NK-92 (cell line): Measurements from ENCODE around the gene OR10A5.
"Not testable (repeated sequence)": the region's sequence is repeated elsewhere in the genome, so short reads cannot be mapped to it uniquely, and the experiment has no call there.

Experiments
- DNase-seq: peaks from one replicate; lab custom pipeline; 2025; ENCODE audit not compliant: unreplicated experiment; lab: John Stamatoyannopoulos, UW

OR10A5 gene, protein sequence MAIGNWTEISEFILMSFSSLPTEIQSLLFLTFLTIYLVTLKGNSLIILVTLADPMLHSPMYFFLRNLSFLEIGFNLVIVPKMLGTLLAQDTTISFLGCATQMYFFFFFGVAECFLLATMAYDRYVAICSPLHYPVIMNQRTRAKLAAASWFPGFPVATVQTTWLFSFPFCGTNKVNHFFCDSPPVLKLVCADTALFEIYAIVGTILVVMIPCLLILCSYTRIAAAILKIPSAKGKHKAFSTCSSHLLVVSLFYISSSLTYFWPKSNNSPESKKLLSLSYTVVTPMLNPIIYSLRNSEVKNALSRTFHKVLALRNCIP

DNA sequence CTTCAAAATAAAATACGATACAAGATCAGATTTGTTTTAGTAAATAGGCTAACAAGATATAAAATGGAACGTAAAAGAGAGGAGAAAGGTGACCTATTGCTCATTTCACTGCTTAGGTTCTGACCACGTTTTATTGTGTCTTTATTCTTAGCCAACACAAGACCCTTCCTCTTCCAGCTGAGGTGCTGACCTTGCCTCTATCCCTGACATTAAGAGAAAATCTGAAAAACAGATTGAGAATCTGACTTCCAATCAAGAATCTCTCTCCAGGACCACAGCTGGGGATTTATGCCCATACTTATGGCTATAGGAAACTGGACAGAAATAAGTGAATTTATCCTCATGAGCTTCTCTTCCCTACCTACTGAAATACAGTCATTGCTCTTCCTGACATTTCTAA is at the start of gene OR10A5:
Gene OR10A5 (plus strand): TSS at position 301 of the 400 bp plus-strand sequence. CDS start 0 bp downstream, at position 301.
- no peak for DNase-seq

DNA sequence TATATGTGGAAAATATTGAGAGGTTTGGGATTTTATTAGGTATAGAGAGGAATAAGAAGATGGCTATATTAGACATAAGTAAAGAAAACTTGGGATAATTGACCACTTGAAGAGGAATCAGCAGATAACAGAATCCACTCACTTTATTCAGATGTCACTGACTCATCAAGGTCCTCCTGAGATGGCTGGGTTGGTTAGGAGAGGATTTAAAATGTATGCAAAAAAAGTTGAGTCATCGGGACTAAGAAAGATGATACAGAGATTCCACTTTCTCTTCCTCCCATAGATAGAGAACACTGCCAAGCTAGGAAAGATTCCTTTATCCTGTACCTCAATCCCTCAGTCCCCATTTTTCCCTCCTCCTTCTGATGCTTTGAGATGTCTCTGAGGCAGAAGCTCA is 46.1 kb upstream of the OR10A5 start, which contains the start of gene OR6A2:
Gene OR6A2 (minus strand): TSS at position 288 of the 400 bp plus-strand sequence. CDS start 3,981 bp downstream, outside the sequence.
- no peak for DNase-seq

DNA sequence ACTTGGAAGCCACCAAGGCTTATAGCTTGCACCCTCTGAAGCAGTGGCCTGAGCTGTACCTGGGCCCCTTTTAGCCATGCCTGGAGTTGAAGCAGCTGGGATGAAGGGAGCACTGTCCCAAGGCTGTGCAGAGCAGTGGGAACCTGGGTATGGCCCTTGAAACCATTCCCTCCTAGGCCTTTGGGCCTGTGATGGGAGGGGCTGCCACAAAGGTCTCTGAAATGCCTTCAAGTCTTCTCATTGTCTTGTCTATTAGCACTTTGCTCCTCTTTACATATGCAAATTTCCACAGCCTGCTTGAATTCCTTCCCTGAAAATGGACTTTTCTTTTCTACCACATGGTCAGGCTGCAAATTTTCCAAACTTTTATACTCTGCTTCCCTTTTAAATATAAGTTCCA is 44.4 kb upstream of the OR10A5 start:
- not testable (repeated sequence) for DNase-seq

DNA sequence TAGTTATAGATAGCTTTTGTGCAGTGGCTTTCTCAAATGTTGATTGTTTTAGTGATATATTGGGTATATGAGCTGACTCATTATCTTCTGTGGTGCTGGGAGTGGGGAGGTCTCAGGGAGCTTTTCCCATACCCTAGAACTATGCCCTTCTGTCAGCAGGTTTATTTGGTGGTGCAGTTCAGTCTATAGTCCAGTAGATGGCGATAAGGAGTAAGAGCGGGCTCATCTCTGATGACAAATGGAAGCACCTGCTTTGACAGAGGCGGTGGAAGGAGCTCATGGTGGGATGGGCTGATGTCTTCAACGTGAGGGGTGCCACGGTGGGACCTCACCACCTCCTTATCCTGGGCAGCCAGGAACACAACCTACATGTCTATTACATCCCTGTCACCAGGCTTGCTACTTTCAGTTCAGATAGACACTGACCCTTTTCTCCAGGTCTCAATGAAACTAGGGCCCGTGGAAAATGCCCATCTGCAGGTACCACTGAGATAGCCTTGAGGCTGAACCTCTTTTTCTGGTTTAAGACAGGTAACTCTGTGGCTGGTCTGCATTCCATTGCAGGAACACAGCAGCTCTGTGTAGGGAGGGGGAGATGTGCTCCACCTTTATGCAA is 33.0 kb upstream of the OR10A5 start:
- no peak for DNase-seq

DNA sequence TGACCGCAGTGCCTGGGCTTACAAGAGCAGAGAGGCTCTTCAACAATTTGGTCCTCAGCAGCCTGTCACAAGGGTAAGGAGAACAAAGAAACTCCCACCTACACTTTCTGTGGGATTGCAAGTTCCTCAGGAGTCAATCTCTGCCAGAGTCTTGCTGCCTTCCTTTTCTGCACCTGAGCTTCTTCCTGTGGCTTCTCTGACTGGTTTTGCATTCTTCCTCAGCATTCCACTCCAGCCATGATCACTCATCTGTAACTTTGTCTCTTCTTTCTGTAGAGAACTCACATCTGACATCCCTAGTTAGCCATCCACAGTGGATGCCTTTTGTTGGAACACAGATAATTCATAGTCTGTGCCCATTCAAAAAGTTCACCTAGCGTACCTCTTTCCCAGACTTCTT is 31.8 kb upstream of the OR10A5 start:
- no peak for DNase-seq

DNA sequence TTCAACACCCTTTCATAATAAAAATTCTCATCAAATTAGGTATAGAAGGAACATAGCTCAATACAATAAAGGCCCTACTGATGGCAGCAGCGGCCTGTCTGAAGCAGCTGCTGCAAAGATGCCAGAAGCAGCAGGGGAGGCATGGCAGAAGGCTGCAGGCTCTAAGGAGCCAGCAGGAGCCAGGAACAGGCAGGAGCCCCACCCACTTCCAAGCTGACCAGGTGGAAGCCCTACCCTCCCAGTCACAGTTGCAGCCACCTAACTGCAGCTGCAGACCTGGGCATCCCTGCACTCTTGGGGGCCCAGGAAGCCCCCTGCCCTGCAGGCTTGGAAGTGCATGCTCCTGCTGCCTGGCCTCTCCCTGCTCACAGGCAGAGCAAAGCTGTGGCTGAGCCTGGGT is 27.8 kb upstream of the OR10A5 start:
- no peak for DNase-seq

DNA sequence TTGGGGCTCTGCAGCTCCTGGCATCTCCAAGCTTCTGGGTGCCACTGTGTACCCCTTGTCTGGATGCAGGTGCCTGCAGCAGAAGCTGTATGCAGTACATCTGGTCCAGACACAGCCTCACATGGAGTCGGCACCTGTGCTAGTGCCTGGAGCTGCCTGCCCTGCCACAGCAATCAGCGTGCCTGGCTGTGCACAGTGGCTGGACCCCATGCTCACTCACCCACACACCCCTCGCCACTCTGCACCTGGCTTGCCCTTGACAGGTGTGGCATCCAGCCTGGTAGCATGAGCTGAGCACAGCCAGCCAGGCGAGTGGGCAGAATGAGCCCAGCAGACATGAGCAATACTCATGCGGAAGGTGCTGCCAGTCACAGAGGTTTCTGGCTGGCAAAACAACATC is 26.5 kb upstream of the OR10A5 start:
- DNase-seq: no peak

DNA sequence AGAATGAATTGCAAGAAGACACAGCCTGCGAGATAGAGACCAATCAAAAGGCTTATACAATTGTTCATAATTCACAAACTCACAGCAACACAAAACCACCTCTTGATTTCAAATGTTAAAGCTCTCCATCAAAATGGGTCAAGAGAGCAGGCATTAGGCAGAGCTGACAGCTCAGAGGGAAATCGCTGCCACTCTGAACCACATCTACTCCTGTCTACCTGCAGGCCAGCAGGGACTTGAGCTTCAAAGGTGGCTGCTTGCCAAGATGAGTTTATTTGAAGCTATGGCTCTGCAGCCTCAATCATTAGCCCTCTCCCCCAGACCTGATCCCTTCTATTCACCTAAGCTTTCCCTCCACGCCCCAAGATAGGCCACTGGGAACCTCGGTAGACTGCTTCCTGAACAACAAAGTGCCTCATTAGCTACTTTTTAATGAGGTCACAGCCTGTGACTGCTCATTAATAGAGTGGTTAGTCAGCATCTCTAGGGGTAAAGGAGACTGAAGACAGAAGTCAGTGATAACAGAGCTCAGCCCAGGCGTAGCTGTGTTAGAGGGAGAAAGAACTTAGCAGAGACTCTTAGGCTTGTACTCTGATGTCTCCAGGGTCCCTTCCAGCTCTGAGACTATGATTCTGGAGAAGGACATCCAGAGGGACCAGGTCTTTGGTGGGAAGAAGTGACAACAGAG is 21.2 kb upstream of the OR10A5 start:
- DNase-seq: no peak

DNA sequence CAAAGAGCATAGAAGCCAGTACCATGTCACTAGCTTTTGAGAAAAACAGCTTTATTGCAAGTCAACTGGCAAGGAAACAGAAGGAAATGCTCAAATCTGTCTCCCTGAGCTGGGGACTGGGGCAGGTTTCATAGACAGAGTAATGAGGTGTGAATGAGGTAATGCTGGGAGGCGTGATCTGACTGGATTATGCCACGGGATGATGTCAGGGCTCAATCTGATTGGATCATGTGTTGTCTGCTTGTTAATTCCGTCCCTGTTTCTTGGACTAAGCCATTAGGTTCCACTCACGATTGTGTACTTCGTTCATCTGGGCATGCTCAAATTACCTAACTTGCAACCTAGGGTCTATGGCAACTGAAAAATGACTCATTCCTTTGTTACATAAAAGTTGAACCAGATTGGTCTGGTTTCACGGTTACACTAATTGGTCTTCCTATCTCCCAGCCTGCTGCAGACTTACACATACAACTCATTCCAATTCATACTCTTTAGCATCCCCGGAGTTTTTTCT is 20.2 kb upstream of the OR10A5 start:
- DNase-seq: no peak

DNA sequence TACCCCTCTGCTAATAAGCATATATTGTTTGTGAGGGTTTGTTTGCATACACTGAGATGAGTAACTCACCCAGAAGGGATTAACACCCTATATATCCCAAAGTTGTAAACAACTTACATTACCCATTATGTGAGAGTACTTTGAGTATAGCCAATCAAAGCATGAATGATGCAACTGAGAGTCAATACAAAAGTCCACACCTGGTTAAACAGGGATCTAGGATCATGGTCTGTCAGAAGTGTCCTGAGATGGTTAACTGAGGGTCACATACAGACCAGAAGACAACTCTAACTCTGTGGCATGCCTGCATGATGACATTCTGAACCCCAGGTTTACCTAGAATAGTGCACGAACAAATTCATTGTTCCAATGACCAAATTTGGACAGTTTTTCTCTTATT is 17.4 kb upstream of the OR10A5 start:
- no peak for DNase-seq

DNA sequence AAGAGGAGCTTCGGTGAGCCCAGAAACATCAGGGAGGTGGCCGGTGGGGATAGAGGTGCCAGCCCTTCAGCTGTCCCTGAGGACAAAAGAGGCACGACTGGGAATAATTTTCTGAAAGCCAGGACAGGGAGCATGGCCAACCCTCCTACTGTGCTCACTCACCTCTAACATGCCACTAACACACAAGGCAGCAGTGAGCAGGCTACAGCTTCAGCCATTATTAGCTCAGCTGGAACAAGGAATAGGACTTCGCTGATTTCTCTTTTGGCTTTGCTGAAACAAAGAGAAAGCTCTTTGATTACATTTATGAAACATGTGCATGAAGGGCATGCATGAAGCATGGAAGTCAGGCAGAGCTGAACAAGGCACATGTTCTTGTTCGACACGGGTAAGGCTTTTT is 12.1 kb upstream of the OR10A5 start:
- no peak for DNase-seq

DNA sequence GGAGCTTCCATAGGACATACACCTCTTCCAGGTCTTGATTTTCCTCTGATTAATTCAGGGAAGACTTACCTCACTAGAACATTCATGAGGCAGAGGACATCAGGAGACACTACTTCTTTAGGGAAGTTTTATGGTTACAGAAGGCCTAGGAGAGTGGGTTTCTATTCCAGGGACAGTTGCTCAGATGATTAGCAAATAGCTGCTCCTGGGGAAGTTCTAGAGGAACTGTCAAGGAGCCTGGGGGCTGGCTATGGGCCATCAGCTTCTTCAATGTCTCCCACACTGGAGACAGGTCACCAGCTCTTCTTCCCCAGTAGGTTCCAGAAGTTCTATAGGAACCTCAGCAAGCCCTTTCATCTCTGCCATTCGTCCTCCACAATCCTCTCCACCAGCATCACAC is 11.5 kb upstream of the OR10A5 start:
- DNase-seq: no peak

DNA sequence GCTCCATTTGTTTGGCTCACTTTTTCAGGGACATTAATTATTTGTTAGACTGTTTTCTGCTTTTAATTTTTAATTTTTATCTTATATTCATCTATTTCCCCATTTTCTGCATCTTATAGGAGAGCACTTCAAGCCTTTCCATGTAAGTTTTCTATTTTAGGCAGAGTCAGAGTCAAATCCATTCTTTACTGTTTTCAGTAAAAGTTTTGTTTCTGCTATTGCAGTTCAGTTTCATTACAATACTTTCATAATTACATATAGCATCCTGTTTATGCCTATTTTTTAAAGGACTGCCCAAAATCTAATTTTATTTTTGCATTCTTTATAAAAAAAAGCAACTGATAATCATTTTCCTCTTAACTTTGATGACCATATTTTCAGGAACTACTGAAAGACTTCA is 3.8 kb upstream of the OR10A5 start:
- DNase-seq: no peak

DNA sequence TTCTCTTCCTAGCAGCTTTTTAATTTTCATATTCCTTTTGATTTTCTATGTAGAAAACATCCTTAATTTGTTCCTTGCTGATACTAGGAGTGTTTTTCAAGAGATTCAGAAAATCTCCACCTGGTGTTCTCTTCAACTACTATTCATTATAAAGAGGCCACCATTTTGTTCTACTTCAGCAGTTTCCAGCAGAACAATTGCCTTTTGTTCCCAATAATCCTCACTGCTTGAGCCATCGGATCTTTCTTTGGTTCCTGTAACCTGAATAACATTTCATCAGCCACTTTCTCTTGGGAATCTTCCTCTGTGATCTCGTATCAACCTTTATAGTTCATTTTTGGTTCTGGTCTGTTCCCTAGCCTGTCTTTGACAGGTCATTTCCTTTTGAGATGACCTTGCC is 1.8 kb upstream of the OR10A5 start:
- no peak for DNase-seq

DNA sequence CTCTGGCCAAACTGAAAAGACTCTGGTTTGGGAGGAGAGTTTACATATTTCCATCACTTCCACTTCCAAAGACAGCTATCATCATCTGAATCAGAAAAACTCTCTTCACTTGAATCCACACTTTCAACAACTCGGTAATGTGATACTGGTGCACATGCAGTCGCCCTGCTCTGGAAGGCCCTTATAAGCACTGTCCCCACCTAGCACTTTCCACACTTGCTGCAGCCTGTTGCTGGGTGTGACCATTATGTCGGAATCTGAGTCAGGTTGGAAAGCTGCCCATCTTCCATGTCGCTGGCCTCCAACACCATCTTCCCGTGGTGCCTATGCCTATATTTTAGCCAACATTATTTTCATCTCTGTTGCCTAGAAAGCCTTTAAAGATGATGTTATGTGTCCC is 1.1 kb upstream of the OR10A5 start:
- no peak for DNase-seq

DNA sequence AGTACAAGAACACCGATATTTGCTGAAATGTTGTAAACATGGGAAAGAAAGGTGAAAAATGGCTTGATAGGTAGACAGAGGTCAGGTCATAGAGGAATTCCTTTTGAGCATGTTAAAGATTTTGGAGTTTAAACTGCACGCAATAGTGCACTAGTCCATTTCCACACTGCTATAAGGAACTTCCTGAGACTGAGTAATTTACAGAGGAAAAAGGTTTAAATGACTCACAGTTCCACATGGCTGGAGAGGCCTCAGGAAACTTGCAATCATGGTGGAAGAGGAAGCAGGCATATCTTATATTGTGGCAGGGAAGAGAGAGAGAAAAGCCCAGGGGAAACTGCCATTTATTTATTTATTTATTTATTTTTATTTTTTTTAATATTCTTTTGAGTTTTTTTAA is 5.0 kb downstream of the OR10A5 start:
- no peak for DNase-seq

DNA sequence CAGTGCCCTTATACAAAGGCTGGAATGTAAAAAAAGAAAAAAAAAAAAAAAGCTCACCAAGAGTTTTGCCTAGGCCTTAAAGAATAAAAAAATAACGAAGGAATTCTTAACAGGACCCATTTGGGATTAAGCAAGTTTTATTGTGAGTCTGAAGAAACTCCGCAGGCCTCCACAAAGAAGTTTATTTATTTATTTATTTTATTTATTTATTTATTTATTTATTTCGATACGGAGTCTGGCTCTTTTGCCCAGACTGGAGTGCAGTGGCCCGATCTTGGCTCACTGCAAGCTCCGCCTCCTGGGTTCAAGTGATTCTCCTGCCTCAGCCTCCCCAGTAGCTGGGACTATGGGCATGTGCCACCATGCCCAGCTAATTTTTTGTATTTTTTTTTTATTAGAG is 9.3 kb downstream of the OR10A5 start:
- not testable (repeated sequence) for DNase-seq

DNA sequence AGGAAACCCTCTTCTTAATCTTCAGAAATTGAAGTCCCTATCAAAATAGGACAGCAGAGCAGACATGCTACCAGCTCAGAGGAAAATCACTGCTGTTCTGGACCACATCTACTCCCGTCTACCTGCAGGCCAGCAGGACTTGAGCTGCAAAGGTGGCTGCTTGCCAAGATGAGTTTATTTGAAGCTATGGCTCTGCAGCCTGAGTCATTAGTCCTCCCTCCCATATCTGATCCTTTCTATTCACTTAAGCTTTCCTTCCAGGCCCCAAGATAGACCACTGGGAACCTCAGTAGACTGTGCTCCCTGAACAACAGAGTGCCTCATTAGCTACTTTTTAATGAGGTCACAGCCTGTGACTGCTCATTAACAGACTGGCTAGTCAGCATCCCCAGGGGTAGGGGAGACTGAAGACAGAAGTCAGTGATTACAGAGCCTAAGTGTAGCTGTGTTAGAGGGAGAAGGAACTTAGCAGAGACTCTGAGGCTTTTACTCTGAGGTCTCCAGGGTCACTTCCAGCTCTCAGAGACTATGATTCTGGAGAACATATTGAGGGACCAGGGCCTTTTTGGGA is 10.6 kb downstream of the OR10A5 start:
- no peak for DNase-seq

DNA sequence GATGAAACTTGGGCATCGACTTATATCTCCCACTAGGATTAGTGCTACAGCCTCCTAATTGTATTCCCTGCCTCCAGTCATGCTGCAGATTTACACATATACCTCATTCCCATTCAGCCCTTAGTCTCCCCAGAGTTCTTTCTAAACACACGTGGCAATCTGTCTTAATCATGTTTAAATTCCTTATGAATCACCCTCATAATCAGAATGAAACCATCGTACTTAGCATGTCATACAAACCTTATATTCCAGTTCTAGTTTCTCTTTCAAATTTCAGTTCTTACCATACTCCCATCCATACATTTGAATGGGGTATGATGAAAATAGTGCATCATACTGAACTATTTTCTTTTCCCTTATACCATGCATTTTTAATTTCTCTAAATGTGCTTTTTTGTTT is 11.4 kb downstream of the OR10A5 start:
- no peak for DNase-seq

DNA sequence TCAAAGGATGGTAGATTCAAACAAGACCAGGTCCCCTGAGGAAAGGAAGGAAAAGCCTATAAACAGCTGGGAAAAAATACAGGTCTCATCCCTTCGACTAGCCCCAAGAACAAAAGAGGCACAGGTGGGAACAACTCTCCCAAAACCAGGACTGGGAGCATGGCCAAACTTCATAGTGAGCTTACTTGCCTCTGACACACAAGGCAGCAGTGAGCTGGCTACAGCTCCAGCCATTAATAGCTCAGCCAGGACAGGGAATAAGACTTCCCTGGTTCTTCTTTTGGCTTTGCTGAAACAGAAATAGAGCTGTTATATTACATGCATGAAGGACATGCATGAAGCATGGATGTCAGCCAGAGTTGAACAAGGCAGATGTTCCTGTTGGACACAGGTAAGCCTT is 17.5 kb downstream of the OR10A5 start, which contains the start of gene OR10A2:
Gene OR10A2 (plus strand): TSS at position 97 of the 400 bp plus-strand sequence. CDS start 6,698 bp downstream, outside the sequence.
- DNase-seq: no peak

DNA sequence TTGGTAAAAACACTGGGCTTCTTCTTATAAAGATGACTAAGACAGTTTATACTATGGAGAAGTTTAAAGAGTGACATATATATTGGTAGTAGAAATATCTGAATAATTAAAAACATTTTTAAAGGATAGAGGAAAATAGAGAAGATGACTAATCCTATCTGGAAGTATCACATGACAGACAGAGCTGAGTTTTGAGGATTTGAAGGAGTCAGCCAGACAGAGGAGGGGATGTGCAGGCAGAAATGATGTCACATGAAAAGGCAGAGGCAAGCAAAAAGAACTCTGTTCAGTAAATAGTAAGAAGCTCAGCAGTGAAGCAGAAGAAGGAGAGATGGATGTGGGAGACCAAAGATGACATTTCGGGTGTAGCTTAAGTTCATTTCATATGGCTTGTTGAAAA is 19.0 kb downstream of the OR10A5 start:
- no peak for DNase-seq
